ENCODE data around the gene DBNDD2.

DBNDD2 gene

DNA sequence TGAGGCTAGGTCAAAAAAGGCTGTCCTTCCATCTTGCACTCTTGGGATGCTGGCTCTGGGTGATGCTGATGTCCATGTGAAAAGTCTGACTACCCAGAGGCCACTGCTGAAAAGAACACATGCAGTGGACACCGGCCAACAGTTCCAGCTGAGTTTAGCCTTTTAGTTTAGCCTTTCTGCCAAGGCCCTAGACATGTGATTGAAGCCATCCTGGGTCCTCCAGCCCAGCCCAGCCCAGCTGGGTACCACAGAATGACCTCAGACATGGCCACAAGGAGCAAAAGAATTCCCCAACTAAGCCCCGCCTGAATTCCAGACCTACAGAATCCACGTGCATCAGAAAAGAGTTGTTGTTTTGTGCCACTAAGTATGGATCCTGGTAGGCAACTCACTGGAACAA, 25.2 kb downstream of the DBNDD2 start:
- peak; percentile 51 for DNase-seq (ENCODE audit: low spot score)
- no peak for ATAC-seq (ENCODE audit: low read depth)
- TF ChIP-seq, protein P1, sequence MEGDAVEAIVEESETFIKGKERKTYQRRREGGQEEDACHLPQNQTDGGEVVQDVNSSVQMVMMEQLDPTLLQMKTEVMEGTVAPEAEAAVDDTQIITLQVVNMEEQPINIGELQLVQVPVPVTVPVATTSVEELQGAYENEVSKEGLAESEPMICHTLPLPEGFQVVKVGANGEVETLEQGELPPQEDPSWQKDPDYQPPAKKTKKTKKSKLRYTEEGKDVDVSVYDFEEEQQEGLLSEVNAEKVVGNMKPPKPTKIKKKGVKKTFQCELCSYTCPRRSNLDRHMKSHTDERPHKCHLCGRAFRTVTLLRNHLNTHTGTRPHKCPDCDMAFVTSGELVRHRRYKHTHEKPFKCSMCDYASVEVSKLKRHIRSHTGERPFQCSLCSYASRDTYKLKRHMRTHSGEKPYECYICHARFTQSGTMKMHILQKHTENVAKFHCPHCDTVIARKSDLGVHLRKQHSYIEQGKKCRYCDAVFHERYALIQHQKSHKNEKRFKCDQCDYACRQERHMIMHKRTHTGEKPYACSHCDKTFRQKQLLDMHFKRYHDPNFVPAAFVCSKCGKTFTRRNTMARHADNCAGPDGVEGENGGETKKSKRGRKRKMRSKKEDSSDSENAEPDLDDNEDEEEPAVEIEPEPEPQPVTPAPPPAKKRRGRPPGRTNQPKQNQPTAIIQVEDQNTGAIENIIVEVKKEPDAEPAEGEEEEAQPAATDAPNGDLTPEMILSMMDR (IDR thresholded peaks at IDR 0.05; ENCODE audit: poor library complexity, severe bottlenecking) = no peak

GRCh38 chr20:45433976-45434375, 25.9 kb downstream of the DBNDD2 start:
- peak; percentile 11 for DNase-seq (ENCODE audit: low spot score)
- Histone ChIP-seq H3K36me3 (ENCODE audit: low read depth) (no peaks in the 10 kb centered on the region), H3K4me3 (ENCODE audit: severe bottlenecking) (no peak overlapping the region), H3K9me3 (ENCODE audit: severe bottlenecking) (no peaks in the 10 kb centered on the region), H3K27me3 (ENCODE audit: insufficient read depth, poor library complexity, severe bottlenecking) (no peaks in the 10 kb centered on the region), H3K4me1 (ENCODE audit: insufficient read depth, poor library complexity, severe bottlenecking) (peaks cover 5% of the 10 kb centered on the region), H3K27ac (ENCODE audit: poor library complexity, severe bottlenecking) (no peak overlapping the region)
- no peak for ATAC-seq (ENCODE audit: low read depth)
- TF ChIP-seq, protein P1 (IDR thresholded peaks at IDR 0.05; ENCODE audit: poor library complexity, severe bottlenecking) = no peak

More for the DNA sequence above, 25.2 kb downstream of the DBNDD2 start:
- peaks cover 5% of the 10 kb centered on the region for H3K4me1 ChIP-seq (ENCODE audit: insufficient read depth, poor library complexity, severe bottlenecking)
- H3K27ac ChIP-seq (ENCODE audit: poor library complexity, severe bottlenecking) = no peak overlapping the region
- no peaks in the 10 kb centered on the region for H3K27me3 ChIP-seq (ENCODE audit: insufficient read depth, poor library complexity, severe bottlenecking)
- no peaks in the 10 kb centered on the region for H3K9me3 ChIP-seq (ENCODE audit: severe bottlenecking)
- no peaks in the 10 kb centered on the region for H3K36me3 ChIP-seq (ENCODE audit: low read depth)
- no peak overlapping the region for H3K4me3 ChIP-seq (ENCODE audit: severe bottlenecking)

- H3K4me1 ChIP-seq (ENCODE audit: insufficient read depth, poor library complexity, severe bottlenecking) = peaks cover 5% of the 10 kb centered on the region
- peak; percentile 97 for DNase-seq (ENCODE audit: low spot score)
- peak overlapping the region; percentile 51 for H3K4me3 ChIP-seq (ENCODE audit: severe bottlenecking)
- no peak overlapping the region for H3K27ac ChIP-seq (ENCODE audit: poor library complexity, severe bottlenecking)
- H3K9me3 ChIP-seq (ENCODE audit: severe bottlenecking) = no peaks in the 10 kb centered on the region
- no peaks in the 10 kb centered on the region for H3K36me3 ChIP-seq (ENCODE audit: low read depth)
- TF ChIP-seq, protein P1 (IDR thresholded peaks at IDR 0.05; ENCODE audit: poor library complexity, severe bottlenecking) = peak; percentile 100
- peak; percentile 98 for ATAC-seq (ENCODE audit: low read depth)
- H3K27me3 ChIP-seq (ENCODE audit: insufficient read depth, poor library complexity, severe bottlenecking) = no peaks in the 10 kb centered on the region
These were observed 28.8 kb downstream of the DBNDD2 start for GRCh38 chr20:45436732-45437485.

DNA sequence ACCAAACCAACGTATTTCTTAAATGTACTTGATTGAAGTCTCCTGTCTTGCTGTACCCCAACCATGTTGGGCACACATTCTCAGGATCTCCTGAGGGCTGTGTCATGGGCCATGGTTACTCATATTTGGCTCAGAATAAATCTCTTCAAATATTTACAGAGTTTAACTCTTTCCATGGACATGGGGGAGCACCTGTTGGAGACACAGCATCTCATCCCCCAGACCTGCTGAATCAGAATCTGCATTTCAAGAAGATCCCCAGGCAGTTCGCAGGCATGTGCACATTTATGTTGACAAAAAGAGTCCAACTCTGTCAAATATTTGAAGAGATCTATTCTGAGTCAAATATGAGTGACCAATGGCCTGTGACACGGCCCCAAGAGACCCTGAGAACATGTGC, 32.3 kb downstream of the DBNDD2 start:
- no peaks in the 10 kb centered on the region for H3K9me3 ChIP-seq (ENCODE audit: severe bottlenecking)
- H3K4me1 ChIP-seq (ENCODE audit: insufficient read depth, poor library complexity, severe bottlenecking) = peaks cover 5% of the 10 kb centered on the region
- TF ChIP-seq, protein P1 (IDR thresholded peaks at IDR 0.05; ENCODE audit: poor library complexity, severe bottlenecking) = no peak
- H3K36me3 ChIP-seq (ENCODE audit: low read depth) = no peaks in the 10 kb centered on the region
- ATAC-seq (ENCODE audit: low read depth) = no peak
- no peak overlapping the region for H3K27ac ChIP-seq (ENCODE audit: poor library complexity, severe bottlenecking)
- no peak overlapping the region for H3K4me3 ChIP-seq (ENCODE audit: severe bottlenecking)
- no peak for DNase-seq (ENCODE audit: low spot score)
- H3K27me3 ChIP-seq (ENCODE audit: insufficient read depth, poor library complexity, severe bottlenecking) = no peaks in the 10 kb centered on the region

All from RWPE2 (cell line).